B cell (primary cell): ENCODE measurements around the gene LRRC4C.

Source experiments
- CTCF ChIP-seq: fragments of 200-600 bp; IDR thresholded peaks from one replicate; pipeline ENCODE4 v1.8.0; 2022; ENCODE audit warnings: antibody characterized with exemption, mild to moderate bottlenecking
- EZH2 ChIP-seq: IDR thresholded peaks from 2 replicates; pipeline ENCODE4 v1.6.1; 2012; ENCODE audit warnings: borderline replicate concordance, low read depth, mild to moderate bottlenecking, moderate library complexity, low read length; ENCODE audit not compliant: insufficient read depth, poor library complexity, severe bottlenecking

GRCh38 chr11:41245704-41246398 lies 213.6 kb downstream of the LRRC4C start:
- no peak for TF ChIP-seq CTCF
- no peak for TF ChIP-seq EZH2
